ENCODE measurements around the gene RUNX1. TPM values are rescaled to one million over a fixed set of nuclear protein-coding genes. Genes with fewer than 3 reads are reported as not detected.

The RUNX1 gene
- total and polyA plus RNA-seq, 2 of the 13 experiments (the other 11 are each of a cell fraction or from before 2014, with no cell fraction given), result 5.4 to 6.4 TPM

DNA sequence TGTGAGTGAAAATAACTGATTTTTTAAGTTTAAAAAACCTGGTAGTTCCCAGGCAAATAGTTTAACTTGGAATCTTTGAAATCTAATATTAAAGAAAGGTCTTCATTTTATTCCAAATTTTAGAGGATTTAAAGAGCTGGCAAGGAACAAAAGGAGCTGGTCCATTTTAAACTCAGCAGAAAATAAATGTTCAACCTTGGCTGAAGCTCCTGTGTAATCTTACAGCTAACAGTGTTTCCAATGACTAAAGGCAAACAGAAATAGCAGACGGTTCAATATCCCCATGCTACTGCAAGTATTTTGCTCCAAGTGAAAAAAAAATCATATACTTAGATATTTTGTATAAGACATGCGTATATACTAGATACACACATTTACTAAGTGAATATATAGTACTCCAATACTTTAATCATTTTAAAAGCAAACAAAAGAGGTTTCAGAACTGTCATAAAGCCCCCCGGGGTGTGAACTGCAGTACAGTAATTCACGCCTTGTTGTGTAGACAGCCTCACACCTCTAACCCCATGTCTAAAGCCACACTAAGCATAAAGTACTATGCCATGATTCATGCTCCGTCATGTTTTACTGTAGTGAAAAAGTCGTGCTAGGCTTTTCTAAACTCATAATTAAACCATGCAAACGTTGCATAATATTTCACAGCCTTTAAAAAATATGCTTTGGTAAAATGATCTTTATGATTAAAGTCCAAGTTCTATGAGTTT is 248.1 kb downstream of the RUNX1 start:
- POLR2A ChIA-PET, result interaction anchor here (1.0 to 5.1 kb wide), 8 partner anchors 12 to 87 kb away, joined by 3 to 36 read pairs (median 6); no protein-coding TSS in a partner anchor
- TF ChIP-seq HNF4A (CRISPR knock-in tag; IDR thresholded peaks at IDR 0.05) (no peak), ZNF557 (CRISPR knock-in tag; IDR thresholded peaks at IDR 0.05) (no peak), ZNF781 (CRISPR knock-in tag; IDR thresholded peaks at IDR 0.05; ENCODE audit: borderline replicate concordance, not compliant biosample characterization) (no peak), RBAK (CRISPR knock-in tag; IDR thresholded peaks at IDR 0.05) (no peak), DPF2 (CRISPR knock-in tag; IDR thresholded peaks at IDR 0.05; ENCODE audit: borderline replicate concordance, low read depth) (no peak), ZNF7 (CRISPR knock-in tag; IDR thresholded peaks at IDR 0.05) (peak; percentile 65; the same call in 1 of the 2 replicates), CREB1 (IDR thresholded peaks at IDR 0.05) (no peak), CREB1 (CRISPR knock-in tag; IDR thresholded peaks at IDR 0.05) (peak; percentile 28; the same call in 1 of the 2 replicates), JUN (CRISPR knock-in tag; IDR thresholded peaks at IDR 0.05) (no peak), TBX2 (CRISPR knock-in tag; IDR thresholded peaks at IDR 0.05; ENCODE audit: borderline replicate concordance) (peak; percentile 28; the same call in 1 of the 2 replicates), FOXC1 (CRISPR knock-in tag; IDR thresholded peaks at IDR 0.05; ENCODE audit: borderline replicate concordance) (no peak), HHEX (CRISPR knock-in tag; IDR thresholded peaks at IDR 0.05) (peak; percentile 34; the same call in 1 of the 2 replicates), NR2F2 (IDR thresholded peaks at IDR 0.05; ENCODE audit: borderline replicate concordance, low read depth) (no peak), MAFF (IDR thresholded peaks at IDR 0.05; ENCODE audit: low read depth, low read length) (0 out of 2 replicates have a peak, but pooled peaks have one; percentile 0)
- TF ChIP-seq, protein P1, sequence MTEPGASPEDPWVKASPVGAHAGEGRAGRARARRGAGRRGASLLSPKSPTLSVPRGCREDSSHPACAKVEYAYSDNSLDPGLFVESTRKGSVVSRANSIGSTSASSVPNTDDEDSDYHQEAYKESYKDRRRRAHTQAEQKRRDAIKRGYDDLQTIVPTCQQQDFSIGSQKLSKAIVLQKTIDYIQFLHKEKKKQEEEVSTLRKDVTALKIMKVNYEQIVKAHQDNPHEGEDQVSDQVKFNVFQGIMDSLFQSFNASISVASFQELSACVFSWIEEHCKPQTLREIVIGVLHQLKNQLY (CRISPR knock-in tag; IDR thresholded peaks at IDR 0.05), result no peak
- TF ChIP-seq, protein P2, sequence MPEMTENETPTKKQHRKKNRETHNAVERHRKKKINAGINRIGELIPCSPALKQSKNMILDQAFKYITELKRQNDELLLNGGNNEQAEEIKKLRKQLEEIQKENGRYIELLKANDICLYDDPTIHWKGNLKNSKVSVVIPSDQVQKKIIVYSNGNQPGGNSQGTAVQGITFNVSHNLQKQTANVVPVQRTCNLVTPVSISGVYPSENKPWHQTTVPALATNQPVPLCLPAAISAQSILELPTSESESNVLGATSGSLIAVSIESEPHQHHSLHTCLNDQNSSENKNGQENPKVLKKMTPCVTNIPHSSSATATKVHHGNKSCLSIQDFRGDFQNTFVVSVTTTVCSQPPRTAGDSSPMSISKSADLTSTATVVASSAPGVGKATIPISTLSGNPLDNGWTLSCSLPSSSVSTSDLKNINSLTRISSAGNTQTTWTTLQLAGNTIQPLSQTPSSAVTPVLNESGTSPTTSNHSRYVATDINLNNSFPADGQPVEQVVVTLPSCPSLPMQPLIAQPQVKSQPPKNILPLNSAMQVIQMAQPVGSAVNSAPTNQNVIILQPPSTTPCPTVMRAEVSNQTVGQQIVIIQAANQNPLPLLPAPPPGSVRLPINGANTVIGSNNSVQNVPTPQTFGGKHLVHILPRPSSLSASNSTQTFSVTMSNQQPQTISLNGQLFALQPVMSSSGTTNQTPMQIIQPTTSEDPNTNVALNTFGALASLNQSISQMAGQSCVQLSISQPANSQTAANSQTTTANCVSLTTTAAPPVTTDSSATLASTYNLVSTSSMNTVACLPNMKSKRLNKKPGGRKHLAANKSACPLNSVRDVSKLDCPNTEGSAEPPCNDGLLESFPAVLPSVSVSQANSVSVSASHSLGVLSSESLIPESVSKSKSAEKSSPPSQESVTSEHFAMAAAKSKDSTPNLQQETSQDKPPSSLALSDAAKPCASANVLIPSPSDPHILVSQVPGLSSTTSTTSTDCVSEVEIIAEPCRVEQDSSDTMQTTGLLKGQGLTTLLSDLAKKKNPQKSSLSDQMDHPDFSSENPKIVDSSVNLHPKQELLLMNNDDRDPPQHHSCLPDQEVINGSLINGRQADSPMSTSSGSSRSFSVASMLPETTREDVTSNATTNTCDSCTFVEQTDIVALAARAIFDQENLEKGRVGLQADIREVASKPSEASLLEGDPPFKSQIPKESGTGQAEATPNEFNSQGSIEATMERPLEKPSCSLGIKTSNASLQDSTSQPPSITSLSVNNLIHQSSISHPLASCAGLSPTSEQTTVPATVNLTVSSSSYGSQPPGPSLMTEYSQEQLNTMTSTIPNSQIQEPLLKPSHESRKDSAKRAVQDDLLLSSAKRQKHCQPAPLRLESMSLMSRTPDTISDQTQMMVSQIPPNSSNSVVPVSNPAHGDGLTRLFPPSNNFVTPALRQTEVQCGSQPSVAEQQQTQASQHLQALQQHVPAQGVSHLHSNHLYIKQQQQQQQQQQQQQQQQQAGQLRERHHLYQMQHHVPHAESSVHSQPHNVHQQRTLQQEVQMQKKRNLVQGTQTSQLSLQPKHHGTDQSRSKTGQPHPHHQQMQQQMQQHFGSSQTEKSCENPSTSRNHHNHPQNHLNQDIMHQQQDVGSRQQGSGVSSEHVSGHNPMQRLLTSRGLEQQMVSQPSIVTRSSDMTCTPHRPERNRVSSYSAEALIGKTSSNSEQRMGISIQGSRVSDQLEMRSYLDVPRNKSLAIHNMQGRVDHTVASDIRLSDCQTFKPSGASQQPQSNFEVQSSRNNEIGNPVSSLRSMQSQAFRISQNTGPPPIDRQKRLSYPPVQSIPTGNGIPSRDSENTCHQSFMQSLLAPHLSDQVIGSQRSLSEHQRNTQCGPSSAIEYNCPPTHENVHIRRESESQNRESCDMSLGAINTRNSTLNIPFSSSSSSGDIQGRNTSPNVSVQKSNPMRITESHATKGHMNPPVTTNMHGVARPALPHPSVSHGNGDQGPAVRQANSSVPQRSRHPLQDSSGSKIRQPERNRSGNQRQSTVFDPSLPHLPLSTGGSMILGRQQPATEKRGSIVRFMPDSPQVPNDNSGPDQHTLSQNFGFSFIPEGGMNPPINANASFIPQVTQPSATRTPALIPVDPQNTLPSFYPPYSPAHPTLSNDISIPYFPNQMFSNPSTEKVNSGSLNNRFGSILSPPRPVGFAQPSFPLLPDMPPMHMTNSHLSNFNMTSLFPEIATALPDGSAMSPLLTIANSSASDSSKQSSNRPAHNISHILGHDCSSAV (CRISPR knock-in tag; IDR thresholded peaks at IDR 0.05; ENCODE audit: borderline replicate concordance), result no peak

More for the DNA sequence above, 248.1 kb downstream of the RUNX1 start:
- in situ Hi-C loops (cut with HindIII; ENCODE audit: extremely low pct_ligation_motif_present, low pct_unique_long_range_greater_than_20kb), result loop anchor here (5.0 kb wide), 1 partner anchor 86 kb away; no protein-coding TSS in a partner anchor
- Histone ChIP-seq H4K20me1 (ENCODE audit: insufficient read depth, low read length) (no peaks in the 10 kb centered on the region), H3K4me2 (ENCODE audit: low read depth, low read length) (0 out of 2 replicates have a peak overlapping the region, but pooled peaks have one; percentile 25), H2AFZ (ENCODE audit: low read length) (no peak overlapping the region), H3K4me1 (ENCODE audit: insufficient read depth, low read length) (peaks cover 64% of the 10 kb centered on the region), H3K27ac (ENCODE audit: extremely low read length, insufficient read depth, low read length) (peak overlapping the region; percentile 41), H3K9ac (ENCODE audit: insufficient read depth, low read depth, low read length) (no peak overlapping the region), H3K27me3 (ENCODE audit: control insufficient read depth in 1 of 2, insufficient read depth in 2 of 2, low read length in 2 of 2) (no peaks in the 10 kb centered on the region), H3K9me3 (ENCODE audit: low read length) (no peaks in the 10 kb centered on the region), H3K4me3 (replicated peaks in 1 of 3; ENCODE audit: insufficient read depth in 1 of 3, low read depth in 2 of 3, low read length in 3 of 3) (no peak overlapping the region), H3K79me2 (ENCODE audit: insufficient read depth, low read length) (no peaks in the 10 kb centered on the region), H3K36me3 (replicated peaks in 1 of 2; ENCODE audit: control insufficient read depth in 1 of 2, insufficient read depth in 2 of 2, low read length in 2 of 2) (peaks cover 1 to 33% of the 10 kb centered on the region in 2 experiments; a peak in 3 of 5 replicates)
- FAIRE-seq, result no peak
- 50% methylated on average over 7 of the region's 7 CpGs for WGBS (ENCODE audit: low lambda C conversion rate)
- CTCF ChIA-PET (ENCODE audit: low intra/inter-chr PET ratio, low total read pairs), result no interaction called here
- no TSS peak for BruUV-seq (replicated peaks)
- DNase-seq (ENCODE audit: low spot score), result no peak
- ATAC-seq, result peak; percentile 73
- intact Hi-C loops (cut with micrococcal nuclease; ENCODE audit: unreplicated experiment), result loop anchor here (5.0 kb wide), 4 partner anchors 36 to 601 kb away; no protein-coding TSS in a partner anchor

Data from HepG2 (cell line).